Fibroblast of skin of right biceps (primary cell): Measurements from ENCODE around the gene ARHGAP33.
"Not testable (repeated sequence)": the region's sequence is repeated elsewhere in the genome, so short reads cannot be mapped to it uniquely, and the experiment has no call there.

Experiments used
- DNase-seq: peaks from one replicate; pipeline ENCODE4 v3.0.0-alpha.2; 2013

ARHGAP33 gene

DNA sequence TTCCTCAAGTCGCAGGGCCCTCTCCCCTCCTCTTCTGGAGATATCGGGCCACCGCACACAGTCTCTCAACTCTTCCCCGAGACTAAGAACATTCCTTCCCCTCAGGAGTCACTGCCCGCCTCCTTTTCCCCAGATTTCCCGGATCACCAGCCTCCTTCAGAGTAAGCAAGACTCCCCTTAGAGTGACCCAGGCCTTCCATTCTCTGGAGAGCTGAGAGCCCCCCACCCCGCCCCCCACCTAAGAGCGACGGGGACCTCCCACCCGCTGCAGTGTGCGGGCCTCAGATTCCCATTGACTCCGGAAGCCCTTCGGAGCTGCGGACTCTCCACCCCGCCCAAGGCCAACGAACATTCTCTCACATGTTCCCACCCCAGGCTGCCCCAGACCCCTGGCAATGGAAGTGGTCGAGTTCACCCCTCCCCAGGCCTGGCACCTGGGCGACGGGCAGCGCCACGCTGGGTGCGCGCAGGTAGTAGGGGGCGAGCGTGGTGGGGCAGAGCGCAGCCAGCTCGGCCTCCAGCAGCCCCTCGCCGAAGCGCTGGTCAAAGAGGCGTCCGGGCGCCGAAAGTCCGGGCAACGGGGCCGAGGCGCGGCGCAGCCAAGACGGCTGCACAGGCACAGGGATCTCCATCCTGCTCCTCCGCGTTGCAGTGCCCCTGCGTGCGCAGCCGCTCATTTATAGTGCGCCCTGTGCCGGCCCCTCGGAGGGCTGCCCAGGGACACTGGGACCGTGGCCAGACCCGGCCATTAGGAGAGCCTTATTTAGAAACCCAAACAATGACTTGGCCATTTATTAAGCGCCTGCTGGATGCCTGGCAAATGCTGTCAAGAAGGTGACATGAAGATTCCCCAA lies 18.8 kb upstream of the ARHGAP33 start, which contains the start of gene HSPB6:
TSS of gene HSPB6 (minus strand) at position 653 of the 854 bp plus-strand sequence. CDS start at position 632, 21 bp downstream.
- peak; percentile 79 for DNase-seq

DNA sequence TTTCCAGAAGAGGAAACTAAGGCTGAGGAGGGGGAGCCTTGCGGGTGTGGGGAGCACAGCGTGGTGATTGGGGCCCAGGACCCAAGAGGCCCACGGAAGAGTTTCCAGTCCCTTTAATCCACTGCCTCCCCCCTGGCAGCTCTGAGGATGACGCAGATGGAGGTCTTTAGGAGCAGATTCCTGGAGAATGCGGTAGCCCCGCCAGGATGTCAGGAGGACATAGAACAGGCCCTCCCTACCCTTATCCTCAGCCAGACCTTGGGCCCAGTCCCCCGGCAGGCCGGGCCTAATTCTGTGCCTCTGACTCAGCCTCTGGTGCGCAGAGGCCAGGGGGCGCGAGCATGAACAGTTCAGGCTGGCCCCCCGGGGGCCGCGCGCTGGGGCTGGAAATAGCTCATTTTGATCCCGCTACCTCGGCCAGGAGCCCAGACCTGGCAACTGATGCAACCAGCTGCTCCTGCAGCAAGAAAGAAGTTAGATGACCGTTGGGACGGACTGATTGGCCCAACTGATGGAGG lies 18.1 kb upstream of the ARHGAP33 start:
- DNase-seq: peak; percentile 96

- DNase-seq: peak; percentile 100
Observed at GRCh38 chr19:35757749-35758608, 17.4 kb upstream of the ARHGAP33 start, which contains the start of gene PROSER3. PROSER3 (plus strand) TSS chr19:35758176; CDS start chr19:35758216, 40 bp downstream.

DNA sequence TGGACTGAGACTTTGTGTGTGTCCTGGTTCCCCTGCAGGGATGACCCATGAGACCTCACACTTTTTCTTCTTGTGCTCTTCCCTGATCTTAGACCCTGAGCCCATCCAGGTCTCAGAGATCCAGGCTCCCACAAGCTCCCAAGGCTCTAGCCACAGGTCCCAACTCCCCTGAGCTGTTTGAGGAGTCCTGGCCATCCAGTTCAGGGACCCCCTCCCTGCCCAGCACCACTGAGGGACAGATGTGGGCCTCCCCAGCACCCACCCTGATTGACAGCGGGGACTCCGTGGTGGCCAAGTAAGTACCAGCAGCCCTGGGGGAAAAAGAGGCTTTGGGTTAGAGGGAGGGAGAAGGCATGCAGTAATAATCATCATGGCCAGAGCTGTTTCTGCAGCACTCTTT lies 15.7 kb upstream of the ARHGAP33 start:
- DNase-seq: no peak

- DNase-seq: no peak
Observed at GRCh38 chr19:35760711-35761349, 14.5 kb upstream of the ARHGAP33 start.

DNA sequence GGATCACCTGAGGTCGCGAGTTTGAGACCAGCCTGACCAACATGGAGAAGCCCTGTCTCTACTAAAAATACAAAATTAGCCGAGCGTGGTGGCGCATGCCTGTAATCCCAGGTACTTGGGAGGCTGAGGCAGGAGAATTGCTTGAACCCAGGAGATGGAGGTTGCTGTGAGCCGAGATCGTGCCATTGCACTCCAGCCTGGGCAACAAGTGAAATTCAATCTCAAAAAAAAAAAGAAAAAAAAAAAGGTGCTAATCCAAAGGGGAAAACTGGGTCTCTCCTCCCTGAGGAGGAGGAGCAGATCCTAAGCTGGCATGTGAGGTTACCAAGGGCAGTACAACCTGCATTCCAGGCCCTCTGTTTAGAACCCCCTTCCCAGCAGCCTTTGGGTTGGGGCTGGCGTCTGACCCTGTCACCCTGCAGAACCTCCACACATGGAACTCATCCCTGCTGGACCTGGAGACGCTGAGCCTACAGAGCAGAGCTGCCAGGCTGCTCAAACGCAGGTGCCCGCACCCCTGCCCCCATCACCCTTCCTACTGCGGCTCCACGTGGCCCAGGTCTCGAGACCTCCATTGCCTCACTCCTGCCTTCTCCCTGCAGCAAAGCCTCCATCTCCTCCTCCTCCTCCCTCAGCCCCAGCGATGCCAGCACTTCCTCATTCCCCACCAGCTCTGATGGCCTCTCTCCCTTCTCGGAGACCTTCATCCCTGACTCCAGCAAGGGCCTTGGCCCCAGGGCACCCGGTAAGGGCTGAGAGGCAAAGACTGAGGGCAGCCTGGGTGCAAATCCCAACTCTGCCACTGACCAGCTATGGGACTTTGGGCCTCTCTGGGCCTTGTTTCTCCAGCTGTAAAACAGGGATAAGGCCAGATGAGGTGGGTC lies 10.7 kb upstream of the ARHGAP33 start:
- DNase-seq: no peak

GRCh38 chr19:35766571-35767104 lies 8.7 kb upstream of the ARHGAP33 start:
- DNase-seq: no peak

DNA sequence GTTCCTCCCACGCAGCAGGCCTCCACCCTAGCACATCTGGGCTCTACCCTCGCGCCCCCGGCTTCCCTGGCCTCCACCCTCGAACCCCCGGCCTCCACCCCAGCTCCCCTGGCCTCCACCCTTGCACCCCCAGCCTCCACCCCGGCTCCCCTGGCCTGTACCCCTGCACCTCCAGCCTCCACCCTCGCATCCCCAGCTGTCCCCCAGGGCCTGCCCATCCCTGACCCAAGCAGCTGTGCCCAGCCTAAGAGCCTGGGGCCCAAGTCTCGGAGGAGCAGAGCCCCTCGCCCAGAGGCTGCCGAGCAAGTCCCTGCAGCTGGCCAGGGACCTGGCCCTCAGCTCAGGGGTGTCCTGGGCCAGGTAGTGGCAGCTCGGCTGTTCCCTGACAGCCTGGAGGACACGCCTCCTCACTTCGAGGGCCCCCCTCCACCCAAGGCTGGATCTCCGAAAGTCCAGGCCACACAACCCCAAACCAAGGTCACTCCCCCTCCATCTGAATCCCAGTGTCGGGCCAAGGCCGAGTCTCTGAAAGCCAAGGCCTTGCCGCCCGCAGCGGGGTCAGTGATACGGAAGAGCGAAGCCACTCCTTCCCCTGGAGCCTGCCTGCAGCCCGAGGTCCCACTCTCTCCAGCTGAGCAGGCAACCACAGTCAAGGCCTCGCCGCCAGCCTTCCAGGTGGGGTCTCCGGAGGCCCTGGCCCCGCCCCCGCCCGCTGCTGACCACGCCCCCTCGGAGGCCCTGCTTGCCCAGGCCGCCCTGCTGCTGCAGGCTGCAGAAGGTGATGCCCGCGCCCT lies 7.9 kb upstream of the ARHGAP33 start:
- no peak for DNase-seq

DNA sequence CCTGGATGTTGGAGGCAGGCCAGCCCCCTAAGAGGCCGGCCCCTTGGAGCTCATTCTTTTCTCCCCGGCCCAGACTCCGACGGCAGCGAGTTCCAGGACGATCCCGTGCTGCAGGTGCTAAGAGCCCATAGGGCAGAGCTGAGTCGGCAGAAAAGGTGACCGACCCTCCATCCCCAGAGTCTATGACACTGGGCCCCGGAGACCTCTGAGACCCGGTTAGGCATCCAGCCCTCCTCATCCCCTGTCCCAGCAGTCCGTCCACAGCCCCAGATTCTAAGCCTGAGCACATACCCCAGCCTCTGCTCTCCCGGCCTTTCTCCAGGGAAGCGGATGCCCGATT lies 7.3 kb upstream of the ARHGAP33 start:
- DNase-seq: no peak

DNA sequence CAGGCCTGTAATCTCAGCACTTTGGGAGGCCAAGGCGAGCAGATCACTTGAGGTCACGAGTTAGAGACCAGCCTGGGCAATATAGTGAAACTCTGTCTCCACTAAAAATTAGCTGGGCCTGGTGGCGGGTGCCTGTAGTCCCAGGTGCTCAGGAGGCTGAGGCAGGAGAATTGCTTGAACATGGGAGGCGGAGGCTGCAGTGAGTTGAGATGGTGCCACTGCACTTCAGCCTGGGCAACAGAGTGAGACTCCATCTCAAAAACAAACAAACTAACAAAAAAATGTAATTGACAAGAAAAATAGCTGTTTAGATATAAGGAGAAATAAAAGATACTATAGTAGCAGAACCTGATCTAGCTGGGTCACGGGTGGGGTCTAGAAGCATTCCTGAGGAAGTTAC lies 3.0 kb upstream of the ARHGAP33 start:
- DNase-seq: not testable (repeated sequence)

DNA sequence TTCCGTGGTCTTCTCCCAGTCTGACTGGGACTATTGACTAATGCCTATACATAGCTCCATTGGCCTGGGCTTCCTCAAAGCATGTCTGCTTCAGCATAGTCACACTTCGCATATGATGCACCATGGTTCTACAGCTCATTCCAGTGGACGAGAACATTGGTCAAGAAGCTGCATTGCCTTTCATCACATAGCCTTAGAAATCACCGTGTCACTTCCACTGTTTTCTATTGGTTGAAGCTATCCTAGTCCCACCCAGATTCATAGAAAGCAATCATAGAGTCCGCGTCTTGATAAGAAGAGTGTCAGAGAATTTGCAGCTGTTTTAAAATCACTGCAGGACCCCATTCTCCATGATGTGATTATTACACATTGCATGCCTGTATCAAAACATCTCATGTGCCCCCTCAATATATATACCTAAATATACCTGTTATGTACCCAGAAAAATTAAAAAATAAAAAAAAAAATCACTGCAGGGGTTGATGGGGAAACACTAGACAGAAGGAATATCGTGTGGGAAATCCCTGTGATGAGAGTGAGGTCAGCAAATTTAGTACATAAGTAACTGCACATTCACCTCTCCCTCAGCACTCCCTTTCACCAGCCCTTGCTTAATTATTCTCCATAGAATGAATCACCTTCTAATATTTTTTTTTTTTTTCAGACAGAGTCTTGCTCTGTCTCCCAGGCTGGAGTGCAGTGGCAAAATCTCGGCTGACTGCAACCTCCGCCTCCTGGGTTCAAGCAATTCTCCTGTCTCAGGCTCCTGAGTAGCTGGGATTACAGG lies 2.2 kb upstream of the ARHGAP33 start:
- peak; percentile 12 for DNase-seq

GRCh38 chr19:35774274-35775045 lies 904 bp upstream of the ARHGAP33 start:
- no peak for DNase-seq

DNA sequence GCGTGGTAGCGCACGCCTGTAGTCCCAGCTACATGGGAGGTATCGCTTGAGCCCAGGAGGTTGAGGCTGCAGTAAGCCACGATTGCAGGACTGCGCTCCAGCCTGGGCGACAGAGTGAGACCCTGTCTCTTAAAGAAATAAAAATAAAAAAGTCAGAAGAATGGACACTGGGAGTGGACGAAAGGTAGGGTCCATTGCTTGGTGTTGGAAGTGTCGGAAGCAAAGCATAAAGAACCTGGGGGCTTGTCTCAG lies 392 bp upstream of the ARHGAP33 start:
- DNase-seq: no peak

- DNase-seq: no peak
Observed at GRCh38 chr19:35776102-35776788, 881 bp downstream of the ARHGAP33 start.

DNA sequence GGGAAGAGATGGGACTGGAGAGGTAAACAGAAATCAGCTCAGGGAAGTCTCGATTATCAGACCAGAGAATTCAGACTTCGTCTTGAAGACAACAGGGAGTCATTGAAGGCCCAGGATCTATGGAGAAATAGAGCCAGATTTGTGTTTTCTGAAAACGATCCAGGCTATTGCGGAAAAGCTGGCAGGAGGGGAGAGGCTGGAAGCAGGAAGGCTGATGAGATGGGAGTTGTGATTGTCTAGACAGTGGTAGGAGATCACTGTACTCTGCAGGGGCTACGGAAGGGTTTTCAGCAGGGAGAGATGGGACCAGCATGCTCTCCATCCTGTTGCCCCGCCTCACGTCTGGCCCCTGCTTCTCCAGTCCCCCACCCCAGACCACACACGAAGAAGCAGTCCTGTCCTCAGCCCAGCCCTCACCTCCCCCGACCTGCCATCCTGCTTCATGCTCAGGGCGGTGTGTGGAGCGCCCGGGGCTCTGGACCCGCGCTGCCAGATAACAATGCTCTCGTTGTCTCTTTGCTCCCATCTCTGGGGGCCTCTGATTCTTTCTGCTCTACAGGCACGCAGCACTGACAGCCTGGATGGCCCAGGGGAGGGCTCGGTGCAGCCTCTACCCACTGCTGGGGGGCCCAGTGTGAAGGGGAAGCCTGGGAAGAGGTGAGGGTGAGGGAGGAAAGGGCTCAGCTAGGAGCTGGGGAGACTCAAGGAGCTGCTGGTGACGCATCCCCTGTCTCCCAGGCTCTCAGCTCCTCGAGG lies 1.9 kb downstream of the ARHGAP33 start:
- no peak for DNase-seq

- DNase-seq: no peak
Observed at GRCh38 chr19:35777961-35778360, 2.6 kb downstream of the ARHGAP33 start.

GRCh38 chr19:35779033-35779432 lies 3.7 kb downstream of the ARHGAP33 start:
- no peak for DNase-seq

- no peak for DNase-seq
Observed at GRCh38 chr19:35780058-35780457, 4.7 kb downstream of the ARHGAP33 start.
